ENCODE data around the gene POLR3A.

DNA sequence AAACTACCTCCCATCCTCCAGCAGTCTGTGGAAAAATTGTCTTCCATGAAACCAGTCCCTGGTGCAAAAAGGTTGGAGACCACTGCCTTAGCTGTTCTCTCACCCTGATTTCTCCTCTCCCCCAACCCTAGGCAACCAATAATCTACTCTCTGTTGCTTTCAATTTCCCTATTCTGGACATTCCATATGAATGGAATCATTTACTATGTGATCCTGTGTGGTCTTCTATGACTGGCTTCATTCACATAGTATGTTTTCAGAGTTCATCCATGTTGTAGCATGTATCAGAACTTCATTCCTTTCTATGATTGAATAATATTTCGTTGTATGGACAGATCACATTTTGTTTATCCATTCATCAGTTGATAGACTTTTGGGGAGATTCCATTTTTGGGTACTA lies 64.5 kb downstream of the POLR3A start:
- TF ChIP-seq, protein P1, sequence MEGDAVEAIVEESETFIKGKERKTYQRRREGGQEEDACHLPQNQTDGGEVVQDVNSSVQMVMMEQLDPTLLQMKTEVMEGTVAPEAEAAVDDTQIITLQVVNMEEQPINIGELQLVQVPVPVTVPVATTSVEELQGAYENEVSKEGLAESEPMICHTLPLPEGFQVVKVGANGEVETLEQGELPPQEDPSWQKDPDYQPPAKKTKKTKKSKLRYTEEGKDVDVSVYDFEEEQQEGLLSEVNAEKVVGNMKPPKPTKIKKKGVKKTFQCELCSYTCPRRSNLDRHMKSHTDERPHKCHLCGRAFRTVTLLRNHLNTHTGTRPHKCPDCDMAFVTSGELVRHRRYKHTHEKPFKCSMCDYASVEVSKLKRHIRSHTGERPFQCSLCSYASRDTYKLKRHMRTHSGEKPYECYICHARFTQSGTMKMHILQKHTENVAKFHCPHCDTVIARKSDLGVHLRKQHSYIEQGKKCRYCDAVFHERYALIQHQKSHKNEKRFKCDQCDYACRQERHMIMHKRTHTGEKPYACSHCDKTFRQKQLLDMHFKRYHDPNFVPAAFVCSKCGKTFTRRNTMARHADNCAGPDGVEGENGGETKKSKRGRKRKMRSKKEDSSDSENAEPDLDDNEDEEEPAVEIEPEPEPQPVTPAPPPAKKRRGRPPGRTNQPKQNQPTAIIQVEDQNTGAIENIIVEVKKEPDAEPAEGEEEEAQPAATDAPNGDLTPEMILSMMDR (IDR thresholded peaks at IDR 0.05) = no peak
- no peak for TF ChIP-seq POLR2A (IDR thresholded peaks at IDR 0.05)
